Endothelial cell of umbilical vein (primary cell): ENCODE data around the gene LHPP.

Experiments
- EZH2 ChIP-seq: IDR thresholded peaks from 2 replicates; pipeline ENCODE4 v1.6.1; 2012; ENCODE audit warnings: borderline replicate concordance, low read depth, mild to moderate bottlenecking, moderate library complexity, low read length, inconsistent platforms; ENCODE audit not compliant: severe bottlenecking
- GATA2 ChIP-seq: IDR thresholded peaks from 2 replicates; pipeline ENCODE4 v1.7.0; 2011; ENCODE audit warnings: low read depth, mild to moderate bottlenecking, moderate library complexity, mixed read lengths, low read length; ENCODE audit not compliant: insufficient read length, insufficient read depth
- POLR2A ChIP-seq: IDR thresholded peaks from 2 replicates; pipeline ENCODE4 v1.6.1; 2012; ENCODE audit warnings: low read depth, mild to moderate bottlenecking, control low read depth, low read length

- TF ChIP-seq POLR2A (no peak), GATA2 (no peak), EZH2 (no peak)
Measured at GRCh38 chr10:124559372-124560132, 97.9 kb downstream of the LHPP start.
